ENCODE results near the gene SHISA6.

Gene SHISA6

DNA sequence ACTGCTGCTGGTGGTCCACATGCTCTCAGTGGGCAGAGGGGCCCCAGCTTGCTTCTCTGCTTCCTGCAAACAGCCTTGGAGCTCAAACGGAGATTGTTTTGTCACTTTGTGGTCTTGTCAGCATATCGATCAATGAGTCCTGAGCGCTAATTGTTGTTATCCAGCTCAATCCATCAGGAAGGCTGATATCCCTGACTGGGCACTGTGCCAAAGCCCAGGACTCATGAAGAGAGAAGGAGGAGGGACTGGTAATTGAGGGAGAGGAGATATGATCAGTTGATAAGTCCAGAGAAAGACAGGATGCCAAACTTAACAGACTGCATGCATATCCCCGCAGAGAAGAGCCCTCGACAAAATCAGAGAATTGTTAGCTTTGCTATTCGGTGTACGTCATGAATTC is 298.6 kb downstream of the SHISA6 start:
- no peak for DNase-seq (ENCODE audit: low spot score)

DNA sequence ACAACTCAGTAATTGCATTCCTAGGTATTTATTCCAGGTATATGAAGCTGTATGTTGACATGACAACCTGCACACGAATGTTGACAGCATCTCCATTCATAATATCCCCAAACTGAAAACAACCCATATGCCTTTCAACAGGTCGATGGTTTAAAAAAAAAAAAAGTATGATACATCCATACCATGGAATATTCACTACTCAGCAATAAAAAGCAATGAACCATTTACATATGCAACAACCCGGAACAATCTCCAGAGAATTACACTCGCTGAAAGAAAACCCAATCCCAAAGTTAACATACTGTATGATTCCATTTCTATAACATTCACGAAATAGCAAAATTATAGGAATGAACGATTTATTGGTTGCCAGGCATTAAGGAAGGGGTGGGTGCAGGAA is 304.0 kb downstream of the SHISA6 start:
- DNase-seq (ENCODE audit: low spot score), result no peak

DNA sequence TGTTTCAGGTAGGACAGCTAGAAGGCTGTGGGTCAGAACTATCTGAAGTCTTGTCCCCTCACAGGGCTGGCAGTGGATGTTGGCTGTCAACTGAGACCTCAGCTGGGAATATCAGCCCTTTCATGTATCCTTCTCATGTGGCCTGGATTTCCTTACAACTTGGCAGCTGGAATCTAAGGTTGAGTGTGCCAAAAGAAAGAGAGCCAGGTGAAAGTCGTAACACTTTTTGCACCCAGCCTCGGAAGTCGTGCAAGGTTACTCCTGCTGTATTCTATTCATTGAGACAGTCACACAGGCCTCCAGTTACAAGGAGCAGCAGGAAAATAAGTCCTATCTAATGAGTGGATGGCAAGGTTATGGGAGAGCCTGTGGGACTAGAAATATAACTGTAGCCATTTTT is 304.7 kb downstream of the SHISA6 start:
- DNase-seq (ENCODE audit: low spot score), result no peak

DNA sequence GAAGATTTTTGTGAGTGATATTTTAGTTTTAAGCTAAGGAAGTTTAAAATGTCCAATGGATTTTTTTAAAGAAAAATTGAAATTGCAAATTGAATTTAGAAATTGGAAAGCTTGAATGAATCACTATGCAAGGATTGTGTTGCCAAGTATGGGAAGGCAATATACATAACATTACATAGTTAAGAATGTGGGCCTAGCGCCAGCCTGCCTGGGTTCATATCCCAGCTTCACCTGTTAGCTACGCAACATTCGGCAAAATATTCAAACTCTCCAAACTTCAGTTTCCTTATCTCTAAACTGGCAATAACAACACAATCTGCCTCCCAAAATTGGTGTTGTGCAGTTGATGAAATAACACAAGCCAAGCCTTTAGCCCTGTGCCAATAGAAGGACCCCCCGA is 306.8 kb downstream of the SHISA6 start:
- no peak for DNase-seq (ENCODE audit: low spot score)

DNA sequence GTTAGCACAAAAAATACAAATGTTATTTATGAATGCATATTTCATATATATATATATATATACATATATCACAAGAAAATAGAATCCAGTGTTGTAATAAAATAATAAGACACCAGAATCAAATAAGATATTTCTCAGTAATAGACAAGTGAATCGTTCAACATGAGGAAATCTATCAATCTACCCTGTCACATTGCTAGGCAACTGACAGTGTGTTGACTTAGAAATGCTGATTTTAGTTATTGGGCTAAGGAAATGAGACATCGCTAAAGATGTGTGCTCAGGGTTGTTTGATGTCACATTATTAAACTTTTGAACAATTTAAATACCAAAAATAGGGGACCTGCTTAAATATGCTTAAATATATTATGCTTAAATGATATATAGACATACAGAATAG is 307.4 kb downstream of the SHISA6 start:
- DNase-seq (ENCODE audit: low spot score), result no peak

DNA sequence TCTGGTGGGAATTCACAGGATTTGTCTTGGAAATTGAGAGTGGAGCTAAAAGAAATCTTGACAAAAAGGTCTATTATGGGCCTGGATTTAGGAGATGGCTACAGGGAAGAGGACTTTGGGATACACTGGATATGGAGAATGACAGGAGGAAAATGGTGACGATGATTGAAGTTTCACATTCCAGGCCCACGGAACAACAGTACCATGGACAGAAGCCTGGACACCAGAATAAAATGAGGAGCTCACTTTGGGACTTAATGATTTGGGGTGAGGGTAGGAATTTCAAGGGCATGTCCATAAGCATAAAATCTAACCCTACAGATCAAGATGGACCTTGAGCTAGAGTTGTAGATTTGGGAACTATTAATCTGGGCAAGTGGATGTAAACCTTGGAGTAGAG is 309.4 kb downstream of the SHISA6 start:
- no peak for DNase-seq (ENCODE audit: low spot score)

DNA sequence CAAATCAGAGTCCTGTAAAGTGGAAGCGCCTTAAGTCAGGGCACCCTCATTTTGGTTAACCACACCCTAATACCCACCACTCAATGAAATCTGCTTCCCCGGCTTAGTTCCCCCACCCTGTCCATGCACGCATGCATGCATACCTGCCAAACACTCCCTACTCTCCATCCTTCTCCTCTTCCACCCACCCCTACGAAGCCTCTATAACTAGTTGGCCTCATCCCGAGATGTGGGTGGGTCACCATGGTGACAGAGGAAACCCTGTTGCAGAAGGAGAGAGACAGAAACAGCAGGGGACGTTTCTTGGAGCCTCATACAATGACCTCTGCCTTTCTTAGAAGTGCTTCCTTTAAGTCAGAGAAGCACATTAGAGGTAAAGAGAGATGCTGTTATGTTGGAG is 310.4 kb downstream of the SHISA6 start:
- DNase-seq (ENCODE audit: low spot score), result no peak

- no peak for DNase-seq (ENCODE audit: low spot score)
Measured at GRCh38 chr17:11553135-11553534, 312.1 kb downstream of the SHISA6 start.

DNA sequence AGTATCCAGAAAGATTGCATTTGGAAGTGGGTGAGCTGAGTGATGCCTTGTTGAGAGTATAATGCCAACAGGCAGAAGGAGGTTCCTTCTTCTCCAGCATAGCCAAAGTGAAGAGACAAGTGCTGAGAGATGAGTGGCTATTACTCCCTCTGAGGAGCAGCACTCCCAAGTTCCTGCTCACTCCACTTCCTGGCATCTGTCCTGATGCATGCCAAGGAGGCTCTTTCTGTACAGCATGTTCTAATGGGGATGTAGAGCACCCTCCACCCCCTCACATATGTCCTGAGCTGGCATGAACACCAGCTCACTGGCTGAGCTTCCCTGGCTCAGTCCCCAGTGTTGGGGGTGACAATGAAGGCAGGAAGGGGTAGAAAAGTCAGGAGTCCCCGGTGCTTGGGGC is 313.0 kb downstream of the SHISA6 start:
- no peak for DNase-seq (ENCODE audit: low spot score)

GRCh38 chr17:11554542-11554941 is 313.5 kb downstream of the SHISA6 start:
- DNase-seq (ENCODE audit: low spot score), result no peak

GRCh38 chr17:11555530-11555929 is 314.5 kb downstream of the SHISA6 start:
- no peak for DNase-seq (ENCODE audit: low spot score)

DNA sequence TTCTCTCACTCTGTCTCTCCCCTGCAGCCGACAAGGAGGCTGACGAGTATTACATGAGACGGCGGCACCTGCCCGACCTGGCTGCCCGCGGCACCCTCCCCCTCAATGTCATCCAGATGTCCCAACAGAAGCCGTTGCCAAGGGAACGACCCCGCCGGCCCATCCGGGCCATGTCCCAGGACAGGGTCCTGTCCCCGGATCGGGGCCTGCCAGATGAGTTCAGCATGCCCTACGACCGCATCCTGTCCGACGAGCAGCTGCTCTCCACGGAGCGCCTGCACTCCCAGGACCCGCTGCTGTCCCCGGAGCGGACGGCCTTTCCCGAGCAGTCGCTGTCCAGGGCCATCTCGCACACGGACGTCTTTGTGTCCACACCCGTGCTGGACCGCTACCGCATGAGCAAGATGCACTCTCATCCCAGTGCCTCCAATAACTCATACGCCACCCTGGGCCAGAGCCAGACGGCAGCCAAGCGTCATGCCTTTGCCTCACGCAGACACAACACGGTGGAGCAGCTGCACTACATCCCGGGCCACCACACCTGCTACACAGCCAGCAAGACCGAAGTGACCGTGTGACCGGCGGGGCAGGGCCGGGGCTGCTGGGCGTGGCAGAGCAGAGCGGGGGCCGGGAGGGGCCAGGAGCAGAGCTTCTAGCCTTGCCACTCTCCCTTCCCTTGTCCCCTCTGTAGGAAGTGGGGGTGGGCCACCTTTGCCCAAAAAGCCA is 316.9 kb downstream of the SHISA6 start:
- DNase-seq (ENCODE audit: low spot score), result no peak

DNA sequence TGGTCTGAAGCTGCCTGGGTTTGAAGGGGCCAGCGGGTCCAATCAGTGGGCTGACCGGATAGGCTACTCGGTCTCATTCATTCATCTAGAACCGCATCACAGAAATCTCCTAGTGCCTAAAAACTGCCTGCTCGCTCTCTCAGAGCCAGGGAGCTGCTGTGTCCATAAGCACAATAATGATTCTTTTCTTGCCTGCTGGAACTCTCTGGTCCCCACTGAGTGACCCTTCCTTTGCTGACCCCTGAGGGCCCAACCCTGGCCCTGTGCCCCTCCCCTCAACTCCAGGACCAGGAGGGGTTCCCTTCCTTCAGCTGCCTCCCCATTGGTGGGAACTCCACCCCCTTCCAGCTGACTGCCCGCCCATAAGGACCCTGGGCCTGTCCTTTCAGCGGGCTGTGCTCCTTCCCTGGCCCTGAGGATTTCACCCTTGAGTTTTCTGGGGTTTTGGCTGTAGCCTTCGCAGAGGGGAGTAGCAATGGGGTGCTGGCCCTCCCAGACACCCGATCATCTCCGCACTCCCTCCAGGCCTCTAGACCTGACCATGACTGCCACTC is 317.7 kb downstream of the SHISA6 start:
- no peak for DNase-seq (ENCODE audit: low spot score)

- no peak for DNase-seq (ENCODE audit: low spot score)
Measured at GRCh38 chr17:11559601-11560000, 318.6 kb downstream of the SHISA6 start.

- no peak for DNase-seq (ENCODE audit: low spot score)
Measured at GRCh38 chr17:11561281-11561680, 320.3 kb downstream of the SHISA6 start.

DNA sequence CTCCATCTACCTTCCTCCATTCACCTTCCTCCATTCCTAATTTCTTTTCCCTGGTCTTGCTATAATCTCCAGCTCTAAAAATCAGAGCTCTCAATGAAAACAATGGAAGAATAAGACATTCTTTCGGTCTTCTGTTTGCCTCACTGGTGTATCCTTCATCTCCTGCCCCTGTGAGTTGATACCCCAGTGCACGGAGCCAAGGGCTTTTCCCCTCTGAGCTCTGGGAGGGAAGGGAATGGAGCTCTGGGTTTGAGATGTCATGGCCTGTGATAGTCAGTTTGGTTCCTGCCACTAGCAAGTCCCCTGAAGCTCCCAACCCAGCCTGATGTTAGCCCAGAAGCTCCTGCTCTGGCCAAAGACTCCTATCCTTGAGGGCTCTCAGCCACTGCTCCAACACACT is 320.7 kb downstream of the SHISA6 start:
- DNase-seq (ENCODE audit: low spot score), result no peak

DNA sequence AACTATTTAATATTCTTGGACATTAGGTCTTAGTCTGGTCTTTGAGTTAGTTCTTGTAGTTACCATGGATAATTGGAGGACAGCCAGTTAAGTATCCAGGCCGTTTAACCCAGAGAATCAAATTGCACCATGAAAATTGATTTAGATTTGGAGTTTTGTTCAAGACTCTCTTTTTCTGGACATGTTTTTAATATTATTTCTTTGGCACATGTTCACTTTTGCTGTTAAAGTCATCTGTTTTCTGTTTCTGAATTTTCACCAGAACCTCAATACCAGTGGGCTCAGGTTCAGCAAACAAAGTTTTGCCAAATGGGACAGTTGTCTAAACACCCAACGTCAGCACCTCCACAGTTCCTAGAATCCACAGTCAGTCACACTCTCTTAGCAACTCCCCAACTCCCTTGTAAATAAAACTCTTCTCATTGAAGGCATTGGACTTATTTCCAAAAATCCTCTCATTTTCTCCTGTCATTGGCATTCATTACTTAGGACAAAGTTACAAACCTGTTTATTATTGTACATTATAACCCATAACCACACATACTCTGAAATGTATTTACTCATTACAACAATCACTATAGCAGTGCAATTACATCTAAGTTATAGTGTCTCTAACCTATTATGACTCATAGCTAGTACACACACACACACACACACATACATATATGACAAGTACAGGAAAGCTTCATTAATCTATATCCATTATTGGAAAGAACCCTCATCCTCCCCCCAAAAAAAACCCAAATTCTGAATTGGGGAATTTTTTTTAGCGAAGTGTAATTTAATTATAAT is 323.8 kb downstream of the SHISA6 start:
- DNase-seq (ENCODE audit: low spot score), result no peak

DNA sequence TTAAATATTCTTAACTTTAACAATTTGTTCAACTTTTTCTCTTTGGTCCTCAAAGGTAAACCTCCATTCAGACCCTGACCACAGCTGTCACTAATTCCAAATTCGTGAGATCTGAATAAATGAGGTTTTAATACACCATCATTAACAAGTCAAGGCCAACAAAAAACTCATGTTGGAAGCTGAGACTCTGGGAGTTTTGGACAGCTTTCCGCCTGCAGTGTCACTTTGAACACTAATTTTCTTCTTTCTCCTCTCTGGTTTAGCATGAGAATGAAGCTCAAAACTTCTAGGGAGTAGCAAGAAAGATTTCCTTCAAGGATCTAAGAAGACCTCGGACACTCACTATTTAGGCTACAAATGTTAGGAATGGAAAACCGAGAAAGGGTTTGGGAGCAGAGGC is 324.6 kb downstream of the SHISA6 start:
- DNase-seq (ENCODE audit: low spot score), result no peak

GRCh38 chr17:11578998-11579397 is 338.0 kb downstream of the SHISA6 start:
- DNase-seq (ENCODE audit: low spot score), result no peak

DNA sequence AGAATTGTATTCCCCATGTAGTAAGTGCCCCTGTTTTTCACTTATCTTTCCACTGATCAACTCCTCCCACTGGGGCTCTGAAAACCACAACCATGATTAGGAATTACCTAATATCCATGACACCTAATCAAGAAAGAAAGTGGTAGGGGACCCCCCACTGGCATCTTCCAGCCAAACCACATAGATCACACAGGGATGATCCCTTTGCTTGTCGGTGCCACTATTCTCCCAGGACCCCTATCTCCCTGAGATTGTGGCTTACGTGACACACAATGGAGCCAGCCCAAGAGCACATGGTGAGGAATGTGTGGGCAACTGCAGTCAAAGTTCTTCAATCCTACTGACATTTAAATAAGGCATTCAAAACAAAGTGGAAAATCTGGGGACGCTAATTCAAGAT is 339.7 kb downstream of the SHISA6 start:
- no peak for DNase-seq (ENCODE audit: low spot score)

DNA sequence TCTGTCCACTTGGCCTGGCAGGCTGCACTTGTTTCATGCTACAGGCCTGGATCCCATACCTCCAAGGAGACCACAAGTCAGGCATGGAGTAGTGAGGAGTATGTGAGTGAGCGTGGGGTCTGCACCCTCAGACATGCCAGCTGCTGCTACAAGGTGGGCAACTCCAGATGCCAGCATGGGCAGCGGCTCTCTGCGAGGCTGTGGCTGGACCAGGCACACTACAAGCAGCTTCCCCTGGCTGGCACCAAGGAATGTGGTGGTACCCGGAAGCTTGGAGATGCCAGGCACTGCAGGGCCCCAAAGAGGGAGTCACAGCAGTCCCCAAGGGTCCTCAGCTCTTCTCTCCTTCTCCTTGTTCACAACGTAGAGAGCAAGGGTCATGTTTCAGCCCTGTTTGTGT is 341.2 kb downstream of the SHISA6 start:
- no peak for DNase-seq (ENCODE audit: low spot score)

- DNase-seq (ENCODE audit: low spot score), result no peak
Measured at GRCh38 chr17:11583306-11583992, 342.4 kb downstream of the SHISA6 start.

DNA sequence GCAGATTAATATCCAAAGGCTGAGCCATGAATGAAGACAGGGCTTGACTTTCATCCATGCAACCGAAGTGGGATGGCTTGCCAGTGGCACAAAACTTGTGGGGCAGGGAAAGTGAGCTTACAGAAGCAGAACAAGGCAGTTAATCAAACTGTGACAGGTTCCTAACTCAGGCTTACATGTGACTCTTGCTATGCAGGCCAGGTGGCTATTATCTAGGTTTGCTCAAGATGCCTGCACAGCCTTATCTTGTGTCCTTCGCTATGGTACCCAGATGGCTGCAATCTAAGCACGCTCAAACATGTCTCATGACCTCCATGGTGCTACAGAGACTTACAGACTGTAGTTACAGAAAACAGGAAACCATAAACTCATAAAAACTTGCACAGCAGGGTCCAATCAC is 348.7 kb downstream of the SHISA6 start:
- no peak for DNase-seq (ENCODE audit: low spot score)

All from CD4-positive, alpha-beta T cell treated with Interleukin-15 for 4 hours (primary cell).